ENCODE data around the gene OXGR1.

Gene OXGR1
- long read RNA-seq = 0 reads

- Histone ChIP-seq H3K27me3 (ENCODE audit: insufficient read depth, poor library complexity, severe bottlenecking) (peaks cover 38% of the 10 kb centered on the region), H3K4me3 (replicated peaks; ENCODE audit: insufficient read depth, low read length) (no peak within 1 kb of the TSS), H3K27ac (replicated peaks) (no peak within 1 kb of the TSS)
- no peak for TF ChIP-seq REST (IDR thresholded peaks at IDR 0.05; ENCODE audit: insufficient replicate concordance, low read depth)
- TF ChIP-seq GABPA (IDR thresholded peaks at IDR 0.05; ENCODE audit: low read depth) = no peak
- TF ChIP-seq CTCF (IDR thresholded peaks at IDR 0.05; ENCODE audit: insufficient read depth, low read length) = no peak
- no peak for TF ChIP-seq SPI1 (IDR thresholded peaks at IDR 0.05; ENCODE audit: borderline replicate concordance, low read depth)
- TF ChIP-seq POLR2AphosphoS5 (IDR thresholded peaks at IDR 0.05; ENCODE audit: low read depth) = no peak
- DNase-seq (ENCODE audit: low read depth in 1 of 2, low spot score in 1 of 2) = no peak
Measured at GRCh38 chr13:96994017-96994857, at the start of gene OXGR1. TSS of gene OXGR1 (minus strand) at chr13:96994476. CDS start at chr13:96987759, 6,717 bp downstream.

DNA sequence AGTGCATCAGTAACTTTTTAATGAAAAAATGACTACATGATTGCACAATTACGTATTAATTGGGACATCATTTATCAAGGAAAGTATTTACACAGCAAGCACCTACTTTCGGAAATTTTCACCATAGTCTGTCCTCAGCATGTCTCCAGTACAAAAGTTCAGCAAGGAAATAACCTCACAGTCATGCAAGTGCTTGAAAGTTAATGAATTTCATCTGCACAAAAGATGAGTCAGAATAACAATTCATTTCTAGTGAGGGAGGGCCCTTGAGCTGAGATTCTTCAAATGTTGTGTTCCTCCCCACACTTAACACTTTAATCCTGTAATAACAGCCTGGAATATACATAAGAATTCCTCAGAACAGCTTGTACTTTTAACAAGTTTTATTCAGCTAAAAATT is 49.0 kb upstream of the OXGR1 start:
- H3K4me3 ChIP-seq (replicated peaks; ENCODE audit: insufficient read depth, low read length) = no peak overlapping the region
- DNase-seq (ENCODE audit: low read depth in 1 of 2, low spot score in 1 of 2) = no peak
- TF ChIP-seq CTCF (IDR thresholded peaks at IDR 0.05; ENCODE audit: insufficient read depth, low read length) (no peak), GABPA (IDR thresholded peaks at IDR 0.05; ENCODE audit: low read depth) (no peak), POLR2AphosphoS5 (IDR thresholded peaks at IDR 0.05; ENCODE audit: low read depth) (no peak), SPI1 (IDR thresholded peaks at IDR 0.05; ENCODE audit: borderline replicate concordance, low read depth) (no peak), REST (IDR thresholded peaks at IDR 0.05; ENCODE audit: insufficient replicate concordance, low read depth) (no peak)
- no peak overlapping the region for H3K27ac ChIP-seq (replicated peaks)
- H3K27me3 ChIP-seq (ENCODE audit: insufficient read depth, poor library complexity, severe bottlenecking) = no peaks in the 10 kb centered on the region

DNA sequence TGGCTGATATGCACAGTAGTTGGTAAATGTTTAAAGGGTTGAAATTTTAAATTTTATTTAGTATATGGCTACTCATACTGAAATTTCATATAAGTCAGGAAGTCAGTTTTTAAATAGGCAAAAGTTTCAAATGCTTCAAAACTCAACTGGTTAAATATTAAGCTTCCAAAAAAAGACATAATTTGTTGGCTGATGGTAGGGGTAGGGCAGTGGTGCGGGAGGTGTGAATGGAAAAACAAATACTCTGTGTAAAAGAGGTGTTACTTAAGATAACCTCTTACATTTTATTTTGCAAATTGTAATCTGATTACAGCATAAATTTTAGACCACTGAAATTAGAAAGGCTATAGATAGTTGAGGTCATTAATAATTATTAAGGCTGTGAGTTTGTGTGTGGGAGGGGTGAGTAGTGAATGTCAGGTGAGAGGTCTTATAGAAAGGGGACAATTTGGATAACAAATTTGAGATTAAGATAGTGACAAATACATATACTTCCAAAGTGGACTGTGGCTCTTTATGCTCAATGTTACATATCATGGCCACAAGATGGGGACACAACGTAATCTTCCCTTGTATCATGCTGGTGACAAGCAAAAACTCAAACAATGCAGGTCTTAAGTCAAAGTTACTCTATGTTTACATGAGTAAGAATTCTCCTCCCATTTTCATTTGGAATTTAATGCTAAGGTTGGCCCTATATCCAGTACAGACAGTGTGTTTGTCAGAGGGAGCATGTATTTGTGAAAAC is 36.6 kb upstream of the OXGR1 start:
- Histone ChIP-seq H3K4me3 (replicated peaks; ENCODE audit: insufficient read depth, low read length) (no peak overlapping the region), H3K27me3 (ENCODE audit: insufficient read depth, poor library complexity, severe bottlenecking) (no peaks in the 10 kb centered on the region), H3K27ac (replicated peaks) (no peak overlapping the region)
- peak in 1 of 2 experiments; percentile 16 for DNase-seq (ENCODE audit: low read depth in 1 of 2, low spot score in 1 of 2)
- TF ChIP-seq SPI1 (IDR thresholded peaks at IDR 0.05; ENCODE audit: borderline replicate concordance, low read depth) (no peak), REST (IDR thresholded peaks at IDR 0.05; ENCODE audit: insufficient replicate concordance, low read depth) (no peak), POLR2AphosphoS5 (IDR thresholded peaks at IDR 0.05; ENCODE audit: low read depth) (no peak), GABPA (IDR thresholded peaks at IDR 0.05; ENCODE audit: low read depth) (no peak), CTCF (IDR thresholded peaks at IDR 0.05; ENCODE audit: insufficient read depth, low read length) (no peak)

Data from HL-60 (cell line).